Cerebellar nuclear complex (tissue), 1 donor: ENCODE measurements around the gene MRS2.
"Not testable (repeated sequence)": the region's sequence is repeated elsewhere in the genome, so short reads cannot be mapped to it uniquely, and the experiment has no call there.

Experiments used
- DNase-seq, 2 experiments: peaks; one replicate each; lab custom pipeline; 2025; lab: John Stamatoyannopoulos, UW

MRS2 gene

DNA sequence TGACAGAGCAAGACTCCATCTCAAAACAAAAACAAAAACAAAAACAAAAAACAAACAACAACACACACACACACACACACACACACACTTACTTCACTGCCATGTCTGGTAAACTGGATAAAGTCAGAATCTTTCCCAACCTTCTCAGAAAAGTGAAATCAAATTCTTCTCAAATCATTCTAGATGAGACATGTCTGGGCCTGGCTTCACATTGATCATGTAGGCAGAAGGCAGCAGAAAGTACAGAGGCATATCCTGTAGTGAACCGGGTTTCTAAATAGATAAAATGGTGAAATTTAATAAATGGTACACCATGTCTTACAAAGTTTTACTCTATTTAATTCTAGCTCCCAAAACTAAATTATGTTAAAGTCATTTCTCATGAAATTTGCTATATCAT is 14.9 kb upstream of the MRS2 start:
- no peak for DNase-seq

DNA sequence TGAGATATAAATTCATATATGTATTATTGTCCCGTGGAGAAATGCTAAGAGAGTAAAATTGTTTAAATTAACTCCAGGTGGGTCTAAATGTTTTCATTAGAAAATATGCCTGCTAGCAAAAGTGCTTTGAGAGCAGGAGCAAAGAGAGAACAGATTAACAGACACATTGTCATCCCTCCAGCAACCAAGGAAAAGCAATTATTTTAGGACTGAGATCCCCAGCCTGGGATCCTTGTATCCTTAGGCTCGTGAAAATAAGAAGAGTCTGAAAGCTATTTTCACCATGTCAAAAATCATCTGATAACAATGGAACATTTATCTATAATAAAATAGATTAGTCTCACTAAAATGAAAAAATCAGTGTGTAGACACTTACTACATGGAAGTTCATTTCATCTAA is 11.5 kb upstream of the MRS2 start:
- no peak for DNase-seq

DNA sequence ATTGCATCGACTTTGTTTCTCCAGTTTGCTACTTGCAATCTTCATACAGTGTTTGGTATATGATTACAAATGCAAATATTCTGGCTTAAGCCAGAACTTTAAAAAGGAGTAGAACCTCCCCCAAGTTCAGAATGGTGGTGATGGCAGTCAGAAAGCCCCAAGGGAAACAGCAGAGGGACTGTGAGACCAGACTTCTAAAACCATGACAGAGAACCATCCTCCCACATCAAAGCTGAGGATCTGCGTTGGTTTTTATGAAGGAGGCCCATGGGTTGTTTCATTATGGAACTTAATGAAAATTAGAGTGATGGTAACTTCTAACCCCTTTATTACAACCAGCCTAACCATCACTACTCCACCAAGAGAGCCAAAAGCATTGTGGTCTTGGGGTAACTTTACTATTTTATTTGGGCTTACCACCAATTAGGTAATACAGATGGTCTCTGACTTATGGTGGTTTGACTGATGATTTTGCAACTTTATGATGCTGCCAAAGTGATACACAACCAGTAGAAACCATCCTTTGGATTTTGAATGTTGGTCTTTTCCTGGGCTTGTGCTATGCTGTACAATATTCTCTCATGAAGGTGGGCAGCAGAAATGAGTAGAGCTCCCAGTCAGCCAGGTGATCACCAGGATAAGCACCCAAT is 10.9 kb upstream of the MRS2 start:
- DNase-seq = no peak

DNA sequence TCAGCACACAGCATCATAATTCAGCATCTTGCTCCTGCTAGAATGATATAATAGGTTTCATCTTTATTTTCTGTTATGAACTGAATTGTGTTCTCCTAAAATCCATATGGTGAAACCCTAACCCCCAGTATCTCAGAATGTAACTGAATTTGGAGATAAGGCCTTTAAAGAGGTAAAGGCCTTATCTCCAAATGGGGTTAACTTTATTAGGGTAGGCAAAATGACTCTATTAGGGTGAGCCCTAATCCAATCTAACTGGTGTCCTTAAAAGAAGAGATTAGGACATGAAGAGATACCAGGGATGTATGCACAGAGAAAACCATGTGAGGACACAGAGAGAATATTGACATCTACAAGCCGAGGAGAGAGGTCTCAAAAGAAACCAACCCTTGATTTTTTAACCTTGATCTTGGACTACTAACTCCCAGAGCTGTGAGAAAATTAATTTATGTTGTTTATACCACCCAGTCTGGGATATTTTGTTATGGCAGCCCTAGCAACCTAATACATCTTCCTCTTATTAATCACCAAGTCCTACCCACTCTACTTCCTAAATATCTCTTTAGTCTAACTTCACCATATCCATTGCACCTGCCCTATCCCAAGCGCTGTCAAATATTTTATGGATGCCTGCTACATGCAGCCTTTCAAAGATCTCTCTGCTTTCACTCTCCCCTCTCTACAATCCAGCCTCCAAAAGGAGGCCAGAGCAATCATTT is 8.5 kb upstream of the MRS2 start:
- DNase-seq = no peak

DNA sequence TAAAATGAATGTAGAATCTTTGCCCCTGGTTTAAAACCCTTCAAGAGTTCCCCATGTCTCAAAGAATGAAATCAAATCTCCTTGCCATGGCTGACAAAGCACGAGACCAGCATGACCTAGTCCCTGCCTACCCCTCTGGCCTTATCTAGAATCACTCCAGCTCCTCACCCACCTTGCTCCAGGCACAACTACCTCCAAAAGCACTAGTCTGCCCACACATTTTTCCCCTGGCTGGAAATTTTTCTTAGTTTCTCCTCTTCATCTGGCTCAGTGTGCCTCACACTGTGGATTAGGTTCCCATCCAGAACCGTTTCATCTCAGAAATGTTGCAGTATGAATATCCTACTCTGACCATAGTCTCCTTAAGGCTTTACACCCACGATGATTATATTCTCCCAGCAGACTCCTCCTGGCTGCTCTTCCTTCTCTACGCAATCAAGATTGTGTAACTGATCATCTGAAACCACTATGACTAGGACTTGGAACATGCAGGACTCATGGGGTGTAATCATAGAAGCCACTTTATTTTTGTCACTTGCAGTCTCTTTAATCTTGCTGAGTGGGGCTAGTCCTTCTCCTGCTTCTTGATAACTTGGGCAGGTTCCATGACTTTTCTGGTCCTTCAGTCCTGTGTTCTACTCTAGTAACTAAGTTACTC is 7.8 kb upstream of the MRS2 start:
- no peak for DNase-seq

DNA sequence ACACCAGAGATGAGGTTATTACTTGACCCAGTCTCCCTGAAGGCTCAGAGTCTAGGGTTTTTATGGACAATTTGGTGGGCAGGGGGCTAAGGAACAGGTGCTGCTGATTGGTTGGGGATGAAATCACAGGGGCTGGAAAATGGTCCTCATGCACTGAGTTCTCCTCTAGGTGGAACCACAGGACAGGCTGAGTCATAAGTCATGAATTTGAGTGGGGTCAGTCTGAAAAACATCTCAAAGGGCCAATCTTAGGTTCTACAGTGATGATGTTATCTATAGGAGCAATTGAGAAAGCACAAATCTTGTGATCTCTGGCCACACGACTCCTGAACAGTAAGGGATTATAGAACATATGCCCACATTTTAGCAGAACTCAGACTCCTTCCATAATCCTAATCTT is 5.9 kb upstream of the MRS2 start:
- DNase-seq = no peak

DNA sequence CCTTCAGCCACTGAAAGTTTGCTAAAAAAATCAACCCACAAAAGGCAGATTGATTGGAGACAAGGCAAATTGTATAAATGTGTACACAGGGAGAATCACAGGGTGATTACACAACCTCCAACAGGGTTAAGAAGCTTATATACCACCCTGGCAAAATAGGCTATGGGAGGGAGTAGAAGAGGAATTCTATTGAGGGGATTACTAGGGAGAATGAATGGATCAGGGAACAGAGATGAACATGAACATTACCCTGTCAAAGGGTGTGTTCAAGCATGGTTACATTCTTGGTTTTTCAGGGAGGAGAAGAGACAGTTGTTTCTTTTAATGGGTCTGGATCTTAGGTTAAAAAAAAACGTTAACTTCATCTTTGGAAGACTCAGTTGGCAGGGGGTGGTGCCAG is 5.1 kb upstream of the MRS2 start:
- no peak for DNase-seq

DNA sequence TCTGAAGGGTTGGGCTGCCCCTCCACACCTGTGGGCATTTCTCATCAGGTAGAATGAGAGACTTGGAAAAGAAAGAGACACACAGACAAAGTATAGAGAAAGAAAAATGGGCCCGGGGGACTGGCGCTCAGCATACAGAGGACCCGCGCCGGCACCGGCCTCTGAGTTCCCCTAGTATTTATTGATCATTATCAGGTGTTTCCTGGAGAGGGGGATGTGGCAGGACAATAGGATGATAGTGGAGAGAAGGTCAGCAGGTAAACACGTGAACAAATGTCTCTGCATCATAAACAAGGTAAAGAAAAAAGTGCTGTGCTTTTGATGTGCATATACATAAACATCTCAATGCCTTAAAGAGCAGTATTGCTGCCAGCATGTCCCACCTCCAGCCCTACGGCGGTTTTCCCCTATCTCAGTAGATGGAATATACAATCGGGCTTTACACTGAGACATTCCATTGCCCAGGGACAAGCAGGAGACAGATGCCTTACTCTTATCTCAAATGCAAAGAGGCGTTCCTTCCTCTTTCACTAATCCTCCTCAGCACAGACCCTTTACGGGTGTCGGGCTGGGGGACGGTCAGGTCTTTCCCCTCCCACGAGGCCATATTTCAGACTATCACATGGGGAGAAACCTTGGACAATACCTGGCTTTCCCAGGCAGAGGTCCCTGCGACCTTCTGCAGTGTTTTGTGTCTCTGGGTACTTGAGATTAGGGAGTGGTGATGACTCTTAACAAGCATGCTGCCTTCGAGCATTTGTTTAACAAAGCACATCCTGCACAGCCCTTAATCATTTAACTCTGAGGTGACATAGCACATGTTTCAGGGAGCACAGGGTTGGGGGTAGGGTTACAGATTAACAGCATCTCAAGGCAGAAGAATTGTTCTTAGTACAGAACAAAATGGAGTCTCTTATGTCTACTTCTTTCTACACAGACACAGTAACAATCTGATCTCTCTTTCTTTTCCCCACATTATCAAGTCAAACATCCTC is 2.4 kb upstream of the MRS2 start:
- not testable (repeated sequence) for DNase-seq

DNA sequence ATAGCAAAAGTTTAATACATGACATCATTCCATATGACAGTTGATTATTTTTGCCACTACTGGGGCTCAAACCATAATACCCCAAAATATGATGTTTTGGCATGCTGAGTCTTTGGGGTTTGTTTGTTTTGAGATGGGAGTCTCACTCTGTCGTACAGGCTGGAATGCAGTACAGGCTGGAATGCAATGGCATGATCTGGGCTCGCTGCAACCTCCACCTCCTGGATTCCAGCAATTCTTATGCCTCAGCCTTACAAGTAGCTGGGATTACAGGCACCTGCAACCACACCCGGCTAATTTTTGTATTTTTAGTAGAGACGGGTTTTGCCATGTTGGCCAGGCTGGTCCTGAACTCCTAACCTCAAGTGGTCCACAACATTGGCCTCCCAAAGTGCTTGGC is 1.3 kb upstream of the MRS2 start:
- no peak for DNase-seq

DNA sequence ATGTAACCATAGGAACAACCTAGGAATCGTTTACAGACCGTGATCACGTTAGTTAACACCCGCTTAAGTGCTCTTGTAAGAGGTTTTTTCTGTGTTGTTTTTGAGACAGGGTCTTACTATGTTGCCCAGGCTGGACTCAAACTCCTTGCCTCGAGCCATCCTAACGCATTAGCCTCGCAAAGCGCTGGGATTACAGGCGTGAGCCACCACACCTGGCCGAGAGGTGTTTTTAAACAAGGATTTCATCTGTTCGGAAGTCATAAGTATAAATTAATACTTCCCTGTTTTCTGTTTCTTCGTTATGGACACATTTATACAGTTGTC is 727 bp downstream of the MRS2 start:
- DNase-seq = no peak

DNA sequence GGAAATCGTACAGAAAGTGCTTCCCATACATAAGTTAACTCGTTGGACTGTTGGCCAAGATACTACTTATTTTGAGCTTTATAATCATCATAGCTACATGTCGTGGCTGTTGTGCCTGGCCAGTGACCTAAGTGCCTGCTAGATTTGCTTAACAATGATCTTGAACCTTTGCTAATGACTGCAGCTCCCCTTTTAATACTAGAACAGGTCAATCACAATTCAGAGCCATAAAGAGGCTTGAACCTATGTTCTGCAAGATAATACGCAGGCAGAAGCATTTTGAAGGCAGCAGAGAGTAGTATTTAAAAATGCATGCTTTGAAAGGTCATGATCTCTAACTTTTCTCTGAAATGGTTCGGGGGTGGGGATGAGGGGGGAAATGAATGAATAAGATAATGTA is 2.5 kb downstream of the MRS2 start:
- DNase-seq = no peak

DNA sequence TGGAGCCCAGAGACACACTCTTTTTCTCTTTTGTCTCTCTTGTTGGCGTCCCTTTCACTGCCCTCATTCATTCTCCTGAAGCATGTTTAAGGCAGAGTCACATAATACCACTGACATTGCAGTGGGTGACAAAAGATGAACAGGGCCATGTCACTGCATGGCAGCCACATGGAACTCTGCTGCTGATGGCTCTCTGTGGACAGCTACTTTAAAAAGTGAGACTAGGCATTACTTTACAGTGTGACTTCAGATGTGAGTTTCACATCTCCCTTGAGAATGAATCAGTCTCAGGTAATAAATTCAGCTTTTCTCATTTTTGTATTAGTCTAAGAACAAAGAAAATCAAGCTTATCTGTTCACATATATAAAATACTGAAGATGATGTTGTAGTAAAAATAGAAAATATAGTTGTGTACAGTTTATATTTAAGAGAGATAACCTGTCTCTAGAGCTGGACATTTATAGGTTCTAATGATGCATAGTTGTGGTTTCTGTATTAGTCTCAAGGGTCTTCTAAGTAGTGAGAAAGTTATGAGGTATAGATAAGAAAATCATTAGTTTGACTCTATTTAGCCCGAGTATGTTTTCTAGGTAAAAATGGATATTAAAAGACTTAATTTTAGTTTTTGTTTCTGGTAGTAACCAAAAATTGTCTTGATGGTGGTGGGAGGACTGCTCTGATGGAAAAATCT is 6.1 kb downstream of the MRS2 start:
- DNase-seq = no peak

DNA sequence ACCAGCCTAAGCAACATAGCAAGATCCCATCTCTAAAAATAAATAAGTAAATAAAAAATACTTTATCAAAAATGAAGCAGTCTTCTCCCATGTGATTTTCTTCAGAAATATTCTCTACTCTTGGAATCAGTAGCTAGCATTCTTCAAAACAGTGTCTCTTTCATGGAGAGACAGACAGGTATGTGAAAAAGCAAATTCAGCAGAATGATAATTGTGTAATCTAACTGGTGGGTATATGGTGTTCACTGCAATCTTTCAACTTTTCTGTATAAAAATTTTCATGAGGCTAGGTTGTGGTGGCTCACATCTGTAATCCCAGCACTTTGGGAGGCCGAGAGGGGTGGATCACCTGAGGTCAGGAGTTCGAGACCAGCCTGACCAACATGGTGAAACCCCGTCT is 7.9 kb downstream of the MRS2 start:
- DNase-seq = no peak

DNA sequence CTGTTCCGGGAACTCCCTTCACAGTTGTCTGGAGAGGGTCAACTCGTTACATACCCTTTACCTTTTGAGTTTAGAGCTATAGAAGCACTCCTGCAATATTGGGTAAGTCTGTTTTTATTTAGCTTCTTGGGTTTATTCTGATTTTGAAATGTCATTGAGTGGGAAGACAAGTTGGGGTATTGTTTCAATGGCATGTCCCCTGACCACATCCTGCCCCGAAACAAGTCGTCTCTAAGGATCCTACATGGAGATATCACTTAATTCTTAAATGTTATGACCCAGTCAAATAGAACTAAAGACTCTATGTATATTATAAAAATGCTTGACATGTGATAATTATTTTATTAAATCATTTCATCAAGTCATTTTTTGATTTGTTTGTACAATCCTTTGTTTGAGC is 9.6 kb downstream of the MRS2 start:
- no peak for DNase-seq

DNA sequence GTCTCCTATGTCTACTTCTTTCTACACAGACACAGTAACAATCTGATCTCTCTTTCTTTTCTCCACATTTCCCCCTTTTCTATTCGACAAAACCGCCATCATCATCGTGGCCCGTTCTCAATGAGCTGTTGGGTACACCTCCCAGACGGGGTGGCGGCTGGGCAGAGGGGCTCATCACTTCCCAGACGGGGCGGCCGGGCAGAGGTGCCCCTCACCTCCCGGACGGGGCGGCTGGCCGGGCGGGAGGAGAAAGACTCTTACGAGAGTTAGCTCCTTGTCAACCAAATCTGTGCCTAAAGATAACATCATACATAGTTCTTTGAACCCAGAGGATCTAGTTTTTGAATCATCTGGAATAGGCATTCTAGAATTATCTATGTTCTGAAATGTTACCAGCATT is 11.8 kb downstream of the MRS2 start:
- not testable (repeated sequence) for DNase-seq

DNA sequence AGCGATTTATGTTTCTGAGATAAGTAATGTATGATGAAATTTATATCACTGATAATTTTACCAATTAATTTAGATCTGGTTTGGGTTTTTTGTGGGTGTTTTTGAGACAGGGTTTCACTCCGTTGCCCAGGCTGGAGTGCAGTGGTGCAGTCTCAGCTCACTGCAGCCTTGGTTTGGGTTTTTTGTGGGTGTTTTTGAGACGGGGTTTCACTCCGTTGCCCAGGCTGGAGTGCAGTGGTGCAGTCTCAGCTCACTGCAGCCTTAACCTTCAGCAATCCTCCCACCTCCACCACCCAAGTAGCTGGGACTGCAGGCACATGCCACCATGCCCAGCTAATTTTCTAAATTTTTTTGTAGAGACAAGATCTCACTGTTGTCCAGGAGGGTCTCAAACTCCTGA is 13.0 kb downstream of the MRS2 start:
- DNase-seq = no peak

DNA sequence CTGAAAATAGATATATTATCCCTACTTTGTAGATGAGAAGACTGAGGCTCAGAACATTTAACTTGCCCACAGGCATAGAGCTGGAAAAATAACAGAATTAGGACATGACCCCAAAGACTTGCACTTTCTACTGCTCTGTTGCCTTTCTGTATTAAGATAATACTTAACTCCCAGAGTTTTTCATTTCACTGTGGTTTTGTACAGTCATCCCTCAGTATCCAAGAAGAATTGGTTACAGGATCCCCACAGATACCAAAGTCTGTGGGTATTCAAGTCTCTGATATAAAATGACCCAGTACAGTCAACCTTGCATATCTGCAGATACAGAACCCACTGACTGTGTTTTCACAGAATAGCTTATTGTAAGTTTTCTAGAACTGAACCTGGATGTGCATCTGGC is 16.8 kb downstream of the MRS2 start:
- no peak for DNase-seq

DNA sequence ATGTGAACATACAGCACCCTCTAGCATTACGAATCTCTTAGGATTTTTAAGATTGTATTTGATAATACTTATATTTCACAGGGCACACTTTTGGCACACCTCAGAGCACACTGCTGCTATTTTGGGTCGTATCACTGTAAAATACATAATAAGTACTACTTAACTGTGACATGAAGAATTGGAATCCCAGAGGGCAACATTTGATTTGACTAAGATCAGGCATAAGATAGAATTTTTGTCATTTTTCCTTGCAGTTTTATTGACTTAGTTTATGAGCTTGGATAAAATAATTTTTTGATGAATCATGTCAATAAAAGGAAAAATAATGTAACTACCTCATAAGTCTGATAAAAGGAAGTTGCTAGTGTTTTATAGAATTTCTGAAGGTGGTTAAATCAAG is 22.4 kb downstream of the MRS2 start:
- DNase-seq = no peak

DNA sequence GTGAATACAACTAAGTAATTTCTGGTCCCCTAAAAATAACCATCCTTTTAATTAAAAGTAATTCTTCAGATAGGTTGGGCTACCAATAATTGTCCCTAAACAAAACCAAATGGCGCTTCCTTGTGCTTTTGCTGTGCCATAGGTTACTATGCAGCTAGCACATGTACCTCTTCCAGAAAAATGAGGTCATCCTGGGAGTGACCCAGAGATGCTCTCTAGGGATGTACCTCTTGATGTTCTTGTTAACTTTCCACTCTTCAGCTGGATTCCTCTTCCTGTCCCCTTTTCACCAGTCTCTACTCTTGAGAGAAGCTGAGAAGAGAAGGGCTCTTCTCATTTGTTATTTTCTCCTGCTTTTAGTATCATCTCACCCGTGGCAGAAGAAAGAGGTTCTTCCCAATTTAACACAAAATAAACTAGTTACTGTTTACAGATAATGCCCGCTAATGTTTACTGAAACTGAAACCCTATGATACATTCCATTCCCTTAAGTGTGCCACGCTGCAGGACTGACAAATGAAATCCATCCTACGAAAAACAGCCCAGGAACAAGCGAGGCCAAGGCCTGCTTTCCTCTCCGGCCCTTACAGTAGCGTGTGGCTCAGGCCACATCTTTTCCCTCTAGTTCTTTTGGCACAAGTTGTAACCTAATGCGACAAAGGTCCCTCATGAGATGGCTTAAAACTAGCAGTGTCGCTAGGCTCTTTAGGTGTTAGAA is 24.2 kb downstream of the MRS2 start:
- no peak for DNase-seq

DNA sequence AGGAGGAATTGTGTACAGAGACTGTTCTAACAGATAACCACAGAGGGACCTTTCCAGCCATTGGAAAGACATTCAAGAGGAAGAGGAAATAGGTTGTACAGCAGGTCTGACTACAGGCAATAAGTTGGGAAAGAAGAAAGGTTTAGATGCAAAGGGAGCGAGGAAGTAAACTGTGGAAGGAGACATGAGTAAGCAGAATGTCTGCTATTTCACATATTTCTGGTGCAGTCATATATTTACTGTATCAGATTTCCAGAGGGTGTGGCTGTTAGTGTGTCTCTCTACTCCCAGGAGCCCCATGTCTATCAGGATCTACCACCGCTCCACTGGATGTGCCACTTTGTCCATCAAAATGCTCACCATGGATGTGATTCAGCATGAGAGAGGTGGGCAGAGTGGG is 25.9 kb downstream of the MRS2 start:
- no peak for DNase-seq

DNA sequence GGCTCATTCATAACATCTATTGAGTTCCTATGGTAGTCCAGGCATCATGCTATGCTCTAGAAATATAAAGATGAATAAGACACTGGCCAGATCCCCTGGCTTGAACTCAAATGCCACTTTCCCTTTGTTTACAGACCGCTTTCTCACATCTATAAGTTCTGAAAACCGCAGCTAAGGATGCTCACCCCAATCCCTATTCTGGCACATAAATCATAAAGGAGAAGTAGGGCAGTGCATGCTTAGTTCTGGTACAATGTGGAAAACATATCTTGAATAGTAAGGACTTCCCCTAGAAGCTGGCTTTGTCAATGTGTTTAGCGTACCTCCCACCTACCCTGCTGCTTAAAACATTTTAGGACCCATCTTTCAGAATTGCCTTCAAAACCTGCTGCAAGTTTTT is 26.4 kb downstream of the MRS2 start:
- no peak for DNase-seq
